OCI-LY1 (cell line): ENCODE measurements around the gene IFT81.
"Not testable (repeated sequence)": the region's sequence is repeated elsewhere in the genome, so short reads cannot be mapped to it uniquely, and the experiment has no call there.

Experiments used
- EZH2 ChIP-seq: fragments of 200-600 bp; sonication (generic), shearing (Covaris generic); IDR thresholded peaks from 2 replicates; pipeline ENCODE4 v1.8.0; 2017; ENCODE audit warnings: borderline replicate concordance, mixed run types, mild to moderate bottlenecking, antibody characterized with exemption, low read length, moderate library complexity, mixed read lengths
- TF ChIP-seq, protein P1 (sequence below): fragments of 200-600 bp; sonication (generic), shearing (Covaris generic); IDR thresholded peaks from 2 replicates; pipeline ENCODE4 v1.5.1; 2017; ENCODE audit warnings: mild to moderate bottlenecking, antibody characterized with exemption, low read length, moderate library complexity, mixed read lengths

DNA sequence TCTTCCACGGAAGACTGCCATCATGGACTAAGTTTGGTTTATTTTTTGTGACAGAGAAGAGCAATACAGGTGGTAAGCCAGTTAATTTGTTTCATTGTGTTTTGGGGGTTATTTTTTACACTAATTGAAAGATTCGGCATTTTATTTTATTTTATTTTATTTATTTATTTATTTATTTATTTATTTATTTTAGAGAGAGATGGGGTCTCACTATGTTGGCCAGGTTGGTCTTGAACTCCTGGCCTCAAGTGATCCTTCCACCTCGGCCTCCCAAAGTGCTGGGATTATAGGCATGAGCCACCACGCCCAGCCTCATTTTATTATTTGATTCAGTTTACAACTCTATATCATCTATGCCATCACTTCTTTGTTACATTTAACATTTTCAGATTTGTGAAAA lies 104.2 kb downstream of the IFT81 start:
- TF ChIP-seq, protein P1, sequence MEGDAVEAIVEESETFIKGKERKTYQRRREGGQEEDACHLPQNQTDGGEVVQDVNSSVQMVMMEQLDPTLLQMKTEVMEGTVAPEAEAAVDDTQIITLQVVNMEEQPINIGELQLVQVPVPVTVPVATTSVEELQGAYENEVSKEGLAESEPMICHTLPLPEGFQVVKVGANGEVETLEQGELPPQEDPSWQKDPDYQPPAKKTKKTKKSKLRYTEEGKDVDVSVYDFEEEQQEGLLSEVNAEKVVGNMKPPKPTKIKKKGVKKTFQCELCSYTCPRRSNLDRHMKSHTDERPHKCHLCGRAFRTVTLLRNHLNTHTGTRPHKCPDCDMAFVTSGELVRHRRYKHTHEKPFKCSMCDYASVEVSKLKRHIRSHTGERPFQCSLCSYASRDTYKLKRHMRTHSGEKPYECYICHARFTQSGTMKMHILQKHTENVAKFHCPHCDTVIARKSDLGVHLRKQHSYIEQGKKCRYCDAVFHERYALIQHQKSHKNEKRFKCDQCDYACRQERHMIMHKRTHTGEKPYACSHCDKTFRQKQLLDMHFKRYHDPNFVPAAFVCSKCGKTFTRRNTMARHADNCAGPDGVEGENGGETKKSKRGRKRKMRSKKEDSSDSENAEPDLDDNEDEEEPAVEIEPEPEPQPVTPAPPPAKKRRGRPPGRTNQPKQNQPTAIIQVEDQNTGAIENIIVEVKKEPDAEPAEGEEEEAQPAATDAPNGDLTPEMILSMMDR, result not testable (repeated sequence)
- TF ChIP-seq EZH2, result not testable (repeated sequence)
